Suppressor macrophage treated with lipopolysaccharide for 4 hours (primary cell): ENCODE measurements around the gene GUK1.

Experiments used
- DNase-seq: peaks from one replicate; pipeline ENCODE4 v3.0.0-alpha.2; 2020

The GUK1 gene

GRCh38 chr1:228139931-228140723 is at the start of gene GUK1:
TSS of gene GUK1 (plus strand) at chr1:228140279. CDS start at chr1:228140303, 24 bp downstream.
- peak; percentile 100 for DNase-seq

GRCh38 chr1:228090613-228091081 is 49.4 kb upstream of the GUK1 start:
- DNase-seq = no peak

GRCh38 chr1:228091084-228091483 is 49.0 kb upstream of the GUK1 start:
- DNase-seq = no peak

GRCh38 chr1:228092342-228093049 is 47.6 kb upstream of the GUK1 start:
- no peak for DNase-seq

GRCh38 chr1:228093050-228093906 is 46.8 kb upstream of the GUK1 start:
- no peak for DNase-seq

- no peak for DNase-seq
These were observed 45.6 kb upstream of the GUK1 start for GRCh38 chr1:228094432-228095016.

- no peak for DNase-seq
These were observed 44.9 kb upstream of the GUK1 start for GRCh38 chr1:228095161-228095560.

- DNase-seq = peak; percentile 52
These were observed 44.1 kb upstream of the GUK1 start for GRCh38 chr1:228095938-228096337.

- no peak for DNase-seq
These were observed 43.4 kb upstream of the GUK1 start for GRCh38 chr1:228096416-228097332.

GRCh38 chr1:228097333-228098081 is 42.6 kb upstream of the GUK1 start:
- DNase-seq = no peak

GRCh38 chr1:228098323-228098931 is 41.7 kb upstream of the GUK1 start:
- no peak for DNase-seq

- DNase-seq = no peak
These were observed 40.7 kb upstream of the GUK1 start for GRCh38 chr1:228099331-228099732.

GRCh38 chr1:228100822-228101613 is 39.1 kb upstream of the GUK1 start:
- no peak for DNase-seq

- no peak for DNase-seq
These were observed 38.5 kb upstream of the GUK1 start for GRCh38 chr1:228101614-228101993.

GRCh38 chr1:228101994-228102790 is 37.9 kb upstream of the GUK1 start:
- peak; percentile 43 for DNase-seq

- DNase-seq = peak; percentile 95
These were observed 37.1 kb upstream of the GUK1 start, which contains the start of gene C1orf35 for GRCh38 chr1:228102791-228103620. TSS of gene C1orf35 (minus strand) at chr1:228103325. CDS start at chr1:228103227, 98 bp downstream.

GRCh38 chr1:228104526-228105269 is 35.4 kb upstream of the GUK1 start:
- no peak for DNase-seq
